RWPE2 (cell line): Measurements from ENCODE around the gene TFAP2E.

ENCODE experiments used
- ATAC-seq: fragments of 200-7000 bp; cut with Tn5 transposase; 3 replicates; pipeline ENCODE4 v1.9.1; 2021; ENCODE audit warnings: low read depth
- DNase-seq: peaks from one replicate; pipeline ENCODE4 v3.0.0-alpha.2; 2020; ENCODE audit warnings: low spot score
- H3K27ac ChIP-seq: fragments of 450-650 bp; 2 replicates; pipeline ENCODE4 v1.5.1; 2017; ENCODE audit warnings: mild to moderate bottlenecking; ENCODE audit not compliant: poor library complexity, severe bottlenecking
- H3K27me3 ChIP-seq: fragments of 250-450 bp; sonication (Bioruptor Pico); 2 replicates; pipeline ENCODE4 v1.5.1; 2021; ENCODE audit warnings: mild to moderate bottlenecking, moderate library complexity; ENCODE audit not compliant: insufficient read depth, poor library complexity, severe bottlenecking
- H3K36me3 ChIP-seq: fragments of 250-450 bp; sonication (Bioruptor Pico); 2 replicates; pipeline ENCODE4 v1.5.1; 2020; ENCODE audit warnings: low read depth, mild to moderate bottlenecking, moderate library complexity
- H3K4me1 ChIP-seq: fragments of 250-450 bp; sonication (Bioruptor Pico); 2 replicates; pipeline ENCODE4 v1.5.1; 2021; ENCODE audit warnings: mild to moderate bottlenecking, moderate library complexity; ENCODE audit not compliant: insufficient read depth, poor library complexity, severe bottlenecking
- H3K4me3 ChIP-seq: fragments of 250-450 bp; sonication (Bioruptor Pico); 2 replicates; pipeline ENCODE4 v1.5.1; 2021; ENCODE audit warnings: mild to moderate bottlenecking, moderate library complexity; ENCODE audit not compliant: severe bottlenecking
- H3K9me3 ChIP-seq: fragments of 250-450 bp; sonication (Bioruptor Pico); 2 replicates; pipeline ENCODE4 v1.5.1; 2021; ENCODE audit warnings: mild to moderate bottlenecking, moderate library complexity; ENCODE audit not compliant: severe bottlenecking
- CTCF ChIP-seq: fragments of 450-650 bp; IDR thresholded peaks from one replicate; pipeline ENCODE4 v1.5.1; 2017; ENCODE audit warnings: mild to moderate bottlenecking, moderate library complexity; ENCODE audit not compliant: poor library complexity, severe bottlenecking

TFAP2E gene

GRCh38 chr1:35557118-35557610 is 15.9 kb upstream of the TFAP2E start, which contains the start of gene KIAA0319L:
KIAA0319L (minus strand) TSS chr1:35557403; CDS start chr1:35554491, 2,912 bp downstream.
- no peak for TF ChIP-seq CTCF
- Histone ChIP-seq H3K4me1 (peaks cover 14% of the 10 kb centered on the region), H3K36me3 (peaks cover 19% of the 10 kb centered on the region), H3K27ac (peak within 1 kb of the TSS; percentile 74), H3K27me3 (no peaks in the 10 kb centered on the region), H3K9me3 (no peaks in the 10 kb centered on the region), H3K4me3 (peak within 1 kb of the TSS; percentile 60)
- peak; percentile 81 for ATAC-seq
- DNase-seq, result no peak

- DNase-seq (peak; percentile 98), ATAC-seq (peak; percentile 86)
- Histone ChIP-seq H3K4me3 (peak within 1 kb of the TSS; percentile 60), H3K4me1 (peaks cover 14% of the 10 kb centered on the region), H3K36me3 (peaks cover 13% of the 10 kb centered on the region), H3K27ac (peak within 1 kb of the TSS; percentile 74), H3K9me3 (no peaks in the 10 kb centered on the region), H3K27me3 (no peaks in the 10 kb centered on the region)
- TF ChIP-seq CTCF, result no peak
These were observed 15.3 kb upstream of the TFAP2E start, which contains the start of gene NCDN for GRCh38 chr1:35557611-35558373. NCDN (plus strand) TSS chr1:35557799; CDS start chr1:35558191, 392 bp downstream.

GRCh38 chr1:35558374-35559316 is 14.5 kb upstream of the TFAP2E start:
- Histone ChIP-seq H3K27me3 (no peaks in the 10 kb centered on the region), H3K9me3 (no peaks in the 10 kb centered on the region), H3K4me3 (peak overlapping the region; percentile 60), H3K27ac (peak overlapping the region; percentile 74), H3K4me1 (peaks cover 14% of the 10 kb centered on the region), H3K36me3 (peaks cover 9% of the 10 kb centered on the region)
- ATAC-seq (no peak), DNase-seq (no peak)
- no peak for TF ChIP-seq CTCF

GRCh38 chr1:35559317-35559944 is 13.7 kb upstream of the TFAP2E start:
- no peak for DNase-seq
- no peak for TF ChIP-seq CTCF
- Histone ChIP-seq H3K27me3 (no peaks in the 10 kb centered on the region), H3K36me3 (peaks cover 10% of the 10 kb centered on the region; the same call in 1 of the 2 replicates), H3K4me1 (peaks cover 14% of the 10 kb centered on the region), H3K9me3 (no peaks in the 10 kb centered on the region), H3K27ac (no peak overlapping the region), H3K4me3 (no peak overlapping the region)
- ATAC-seq, result no peak
